Lung (tissue), 12 donors: ENCODE measurements around the gene SAT2. TPM values are rescaled to one million over a fixed set of nuclear protein-coding genes. Genes with fewer than 3 reads are reported as not detected.
A peak's percentile ranks its signal among the peaks of the same experiment; 100 is the strongest.

Source experiments
- ATAC-seq: fragments of 200-7000 bp; cut with Tn5 transposase; one replicate; pipeline ENCODE4 v1.9.1; 2020; ENCODE audit warnings: moderate number of reproducible peaks; ENCODE audit not compliant: insufficient read depth, low FRiP score
- DNase-seq, 3 donors: peaks; one replicate each; pipeline ENCODE4 v3.0.0-alpha.2; 2013 to 2017
- H3K27ac ChIP-seq, 2 donors: one replicate each; pipeline ENCODE4 v1.5.1; 2013; ENCODE audit warnings: mild to moderate bottlenecking in 2 of 2, moderate library complexity in 2 of 2, control low read depth in 1 of 2, inconsistent platforms in 1 of 2, low read depth in 1 of 2, low read length in 1 of 2
- H3K27me3 ChIP-seq, 3 donors: one replicate each; pipeline ENCODE4 v1.5.1; 2013; ENCODE audit warnings: low read length in 2 of 3; ENCODE audit not compliant: control insufficient read depth in 3 of 3, insufficient read depth in 3 of 3
- H3K36me3 ChIP-seq, 4 donors: one replicate each; pipeline ENCODE4 v1.5.1; 2013; ENCODE audit warnings: low read length in 4 of 4, mild to moderate bottlenecking in 1 of 4, moderate library complexity in 1 of 4; ENCODE audit not compliant: control insufficient read depth in 4 of 4, insufficient read depth in 4 of 4
- H3K4me1 ChIP-seq, 5 donors: one replicate each; pipeline ENCODE4 v1.5.1; 2013; ENCODE audit warnings: low read length in 5 of 5, mild to moderate bottlenecking in 2 of 5, moderate library complexity in 1 of 5; ENCODE audit not compliant: control insufficient read depth in 5 of 5, insufficient read depth in 5 of 5
- H3K4me3 ChIP-seq: one replicate; pipeline ENCODE4 v1.5.1; 2013; ENCODE audit warnings: mild to moderate bottlenecking, control low read depth, moderate library complexity
- H3K9ac ChIP-seq, 2 donors: one replicate each; pipeline ENCODE4 v1.5.1; 2013; ENCODE audit warnings: low read length in 2 of 2, control low read depth in 1 of 2; ENCODE audit not compliant: insufficient read depth in 1 of 2
- H3K9me3 ChIP-seq, 4 donors: one replicate each; pipeline ENCODE4 v1.5.1; 2013; ENCODE audit warnings: low read length in 3 of 4, mild to moderate bottlenecking in 1 of 4, moderate library complexity in 1 of 4; ENCODE audit not compliant: control insufficient read depth in 4 of 4, insufficient read depth in 3 of 4
- WGBS, 2 donors: extraction: QIAGEN DNeasy Blood & Tissue Kit; methylation state at CpG; one replicate each; pipeline ENCODE4 v1.1.7; 2013; 5-methylcytosine and 5-hydroxymethylcytosine counted together
- polyA plus RNA-seq, 2 donors: library from polyadenylated mRNA; stranded (reverse); fragments of 200-250 nt; gene quantifications; one replicate each; pipeline ENCODE4 v1.2.1, GENCODE V29; 2013
- total RNA-seq, 2 donors: library from RNA; depleted of rRNA in 1 of 2; stranded (reverse); fragments of >200 nt in 1 of 2; gene quantifications; one replicate each; pipeline ENCODE4 v1.2.1, GENCODE V29; 2014 to 2021
- TF ChIP-seq, protein P1 (sequence below): IDR thresholded peaks from 2 replicates; pipeline ENCODE4 v1.5.1; 2012; ENCODE audit warnings: mild to moderate bottlenecking; ENCODE audit errors: control extremely low read depth, extremely low read depth
- donor health status: control.
- donor health status: control.
- donor health status: Bipolar disorder and iron deficiency.
- donor health status: healthy.
- donor health status: DM: yes; HTN: yes; CAD: no.

Gene SAT2
- total and polyA plus RNA-seq, 4 donors = 50.7 to 168 (median 89.5) TPM

DNA sequence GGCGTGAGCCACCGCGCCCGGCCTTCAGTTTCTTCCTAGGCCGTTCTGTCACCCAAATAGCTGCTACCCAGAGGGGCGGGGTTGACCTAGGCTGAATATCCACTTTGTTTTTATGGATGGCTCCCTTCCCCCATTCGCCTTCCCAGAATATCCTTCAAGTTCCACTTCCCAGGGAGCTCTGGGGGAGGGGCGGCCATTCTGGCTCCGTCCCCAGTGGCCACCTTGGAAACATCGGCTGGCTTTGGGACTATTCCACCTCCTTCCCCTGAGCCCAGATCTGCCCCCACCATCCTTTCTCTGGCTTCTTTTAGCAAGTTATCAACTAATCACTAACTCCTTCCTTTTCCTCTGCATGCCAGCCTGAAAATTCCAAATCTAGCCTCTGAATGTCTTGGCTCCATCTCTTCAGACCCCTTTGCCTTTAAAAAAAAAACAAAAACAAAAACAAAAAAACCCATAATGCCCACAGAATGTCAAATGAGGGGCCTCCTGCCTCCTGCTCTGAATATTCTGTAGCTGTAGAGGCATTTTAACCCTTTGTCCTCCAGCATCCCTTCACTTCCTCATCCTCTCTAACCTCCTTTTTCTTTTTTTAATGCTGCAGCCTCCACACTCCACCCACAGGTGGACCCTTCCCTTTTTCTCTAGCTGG is 29.5 kb upstream of the SAT2 start:
- Histone ChIP-seq H3K27ac (no peak overlapping the region), H3K27me3 (peaks cover 0 to 3% (median 0%) of the 10 kb centered on the region in 3 donors), H3K36me3 (peaks cover 0 to 12% (median 1%) of the 10 kb centered on the region in 4 donors), H3K9ac (peak overlapping the region in 1 of 2 donors; percentile 49), H3K9me3 (no peaks in the 10 kb centered on the region), H3K4me1 (peaks cover 0 to 37% (median 7%) of the 10 kb centered on the region in 5 donors), H3K4me3 (no peak overlapping the region)
- TF ChIP-seq, protein P1, sequence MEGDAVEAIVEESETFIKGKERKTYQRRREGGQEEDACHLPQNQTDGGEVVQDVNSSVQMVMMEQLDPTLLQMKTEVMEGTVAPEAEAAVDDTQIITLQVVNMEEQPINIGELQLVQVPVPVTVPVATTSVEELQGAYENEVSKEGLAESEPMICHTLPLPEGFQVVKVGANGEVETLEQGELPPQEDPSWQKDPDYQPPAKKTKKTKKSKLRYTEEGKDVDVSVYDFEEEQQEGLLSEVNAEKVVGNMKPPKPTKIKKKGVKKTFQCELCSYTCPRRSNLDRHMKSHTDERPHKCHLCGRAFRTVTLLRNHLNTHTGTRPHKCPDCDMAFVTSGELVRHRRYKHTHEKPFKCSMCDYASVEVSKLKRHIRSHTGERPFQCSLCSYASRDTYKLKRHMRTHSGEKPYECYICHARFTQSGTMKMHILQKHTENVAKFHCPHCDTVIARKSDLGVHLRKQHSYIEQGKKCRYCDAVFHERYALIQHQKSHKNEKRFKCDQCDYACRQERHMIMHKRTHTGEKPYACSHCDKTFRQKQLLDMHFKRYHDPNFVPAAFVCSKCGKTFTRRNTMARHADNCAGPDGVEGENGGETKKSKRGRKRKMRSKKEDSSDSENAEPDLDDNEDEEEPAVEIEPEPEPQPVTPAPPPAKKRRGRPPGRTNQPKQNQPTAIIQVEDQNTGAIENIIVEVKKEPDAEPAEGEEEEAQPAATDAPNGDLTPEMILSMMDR = no peak
- peak; percentile 80 to 90 (median 85) for DNase-seq
- ATAC-seq = no peak
- 56 to 67% methylated on average over 10 of the region's 10 CpGs for WGBS, 2 donors

GRCh38 chr17:7655541-7655840 is 27.9 kb upstream of the SAT2 start:
- no peaks in the 10 kb centered on the region for H3K9me3 ChIP-seq
- H3K27me3 ChIP-seq = peaks cover 0 to 8% (median 0%) of the 10 kb centered on the region in 3 donors
- WGBS, 2 donors = 89 to 93% methylated on average over 17 of the region's 17 CpGs
- no peak for ATAC-seq
- H3K27ac ChIP-seq = no peak overlapping the region
- TF ChIP-seq, protein P1 = no peak
- H3K4me3 ChIP-seq = no peak overlapping the region
- DNase-seq = no peak
- peaks cover 0 to 43% (median 7%) of the 10 kb centered on the region in 5 donors for H3K4me1 ChIP-seq
- H3K36me3 ChIP-seq = peaks cover 0 to 12% (median 1%) of the 10 kb centered on the region in 4 donors
- H3K9ac ChIP-seq = no peak overlapping the region

DNA sequence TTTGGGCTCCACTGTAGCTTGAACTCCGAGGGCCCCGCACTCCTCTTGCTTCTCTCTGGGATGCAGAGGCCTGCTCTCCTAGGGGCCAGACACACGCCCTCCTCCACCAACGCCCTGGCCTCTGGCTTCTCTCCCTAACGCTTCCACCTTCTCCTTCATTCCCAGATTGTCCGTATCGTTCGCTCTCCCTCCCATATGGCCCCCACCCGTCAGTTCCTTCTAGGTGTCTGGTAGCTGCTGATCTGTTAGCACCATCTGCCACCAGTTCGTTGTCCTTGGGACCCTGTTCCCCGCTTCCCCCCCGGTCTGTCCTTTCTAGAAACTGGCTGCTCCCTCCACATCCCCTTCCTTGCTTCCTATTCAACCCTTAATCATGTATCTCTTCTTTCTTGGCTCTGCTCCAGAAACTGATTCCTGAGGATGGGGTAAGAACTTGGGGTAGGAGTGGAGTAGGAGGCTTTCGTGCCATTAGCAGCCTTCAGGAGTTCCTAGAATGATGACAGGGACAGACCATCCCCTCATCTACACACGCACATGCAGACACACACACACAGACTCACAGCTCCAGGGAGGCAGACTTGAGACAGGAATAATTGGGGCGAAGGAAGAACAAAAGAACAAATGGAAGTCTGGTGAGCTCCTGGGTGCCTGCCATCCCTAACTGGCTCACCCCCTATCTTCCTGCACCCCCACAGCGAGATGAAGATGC is 27.4 kb upstream of the SAT2 start:
- H3K4me1 ChIP-seq = peaks cover 0 to 48% (median 7%) of the 10 kb centered on the region in 5 donors
- H3K4me3 ChIP-seq = no peak overlapping the region
- H3K9ac ChIP-seq = no peak overlapping the region
- peaks cover 0 to 12% (median 1%) of the 10 kb centered on the region in 4 donors for H3K36me3 ChIP-seq
- H3K27me3 ChIP-seq = peaks cover 0 to 9% (median 0%) of the 10 kb centered on the region in 3 donors
- no peak overlapping the region for H3K27ac ChIP-seq
- DNase-seq (peak in 2 of 3 donors; percentile 66 to 69), ATAC-seq (no peak)
- 82 to 88% methylated on average over 16 of the region's 16 CpGs for WGBS, 2 donors
- no peaks in the 10 kb centered on the region for H3K9me3 ChIP-seq
- TF ChIP-seq, protein P1 = no peak
